Sciatic nerve (tissue), 2 donors: ENCODE data around the gene NFRKB. TPM values are rescaled to one million over a fixed set of nuclear protein-coding genes. Genes with fewer than 3 reads are reported as not detected.
"Not testable (repeated sequence)": the region's sequence is repeated elsewhere in the genome, so short reads cannot be mapped to it uniquely, and the experiment has no call there.

Source experiments
- ATAC-seq: fragments of 200-7000 bp; cut with Tn5 transposase; one replicate; pipeline ENCODE4 v1.9.1; 2020; ENCODE audit warnings: mild to moderate bottlenecking, moderate library complexity
- DNase-seq: peaks from one replicate; pipeline ENCODE4 v3.0.0-alpha.2; 2020; ENCODE audit warnings: low spot score
- intact Hi-C: fragments of 100-400 bp; cut with DNase I; formaldehyde crosslinking; loops from one replicate; pipeline ENCODE4 v1.14.2; 2022
- total RNA-seq: library from RNA; stranded (reverse); fragmentation: NEBNext Ultra II Directional; extraction: Animal tissue kit (Norgen Biotek cat#: 25700); gene quantifications from one replicate; pipeline ENCODE4 v1.2.1, GENCODE V29; 2021
- donor health status: DM: no; HTN: no; CAD: no.
- donor health status: DM: no; HTN: no; CAD: no.

NFRKB gene
- total RNA-seq, 1 donor from 2014 or later, result 27.4 TPM

GRCh38 chr11:129905402-129905801 lies 10.0 kb upstream of the NFRKB start:
- no peak for ATAC-seq
- intact Hi-C loops, result no loop called here
- DNase-seq, result no peak

GRCh38 chr11:129896062-129896461 lies 684 bp upstream of the NFRKB start:
- no peak for DNase-seq
- peak; percentile 44 for ATAC-seq
- intact Hi-C loops, result no loop called here

- intact Hi-C loops, result no loop called here
- ATAC-seq (peak; percentile 25), DNase-seq (no peak)
These were observed 876 bp downstream of the NFRKB start for GRCh38 chr11:129894278-129895125.

- no peak for DNase-seq
- ATAC-seq, result no peak
- intact Hi-C loops, result no loop called here
These were observed 6.9 kb downstream of the NFRKB start for GRCh38 chr11:129888451-129888850.

GRCh38 chr11:129885381-129885780 lies 10.0 kb downstream of the NFRKB start:
- intact Hi-C loops, result no loop called here
- ATAC-seq (no peak), DNase-seq (no peak)

- no peak for DNase-seq
- intact Hi-C loops, result no loop called here
- ATAC-seq, result no peak
These were observed 10.8 kb downstream of the NFRKB start for GRCh38 chr11:129884581-129884980.

GRCh38 chr11:129881570-129882170 lies 13.7 kb downstream of the NFRKB start:
- DNase-seq, result no peak
- ATAC-seq, result no peak
- intact Hi-C loops, result no loop called here

- DNase-seq (no peak), ATAC-seq (no peak)
- intact Hi-C loops, result no loop called here
These were observed 15.1 kb downstream of the NFRKB start for GRCh38 chr11:129880311-129880710.

- DNase-seq, result no peak
- intact Hi-C loops, result no loop called here
- no peak for ATAC-seq
These were observed 23.5 kb downstream of the NFRKB start for GRCh38 chr11:129871914-129872313.

GRCh38 chr11:129868626-129869025 lies 26.8 kb downstream of the NFRKB start:
- intact Hi-C loops, DNase-seq, ATAC-seq: not testable (repeated sequence)

GRCh38 chr11:129866311-129866710 lies 29.1 kb downstream of the NFRKB start:
- ATAC-seq (no peak), DNase-seq (no peak)
- intact Hi-C loops, result no loop called here

GRCh38 chr11:129865701-129866100 lies 29.7 kb downstream of the NFRKB start:
- ATAC-seq (no peak), DNase-seq (no peak)
- intact Hi-C loops, result no loop called here

- DNase-seq, result no peak
- no peak for ATAC-seq
- intact Hi-C loops, result no loop called here
These were observed 30.6 kb downstream of the NFRKB start for GRCh38 chr11:129864811-129865210.

GRCh38 chr11:129861702-129862522 lies 33.5 kb downstream of the NFRKB start:
- DNase-seq (peak; percentile 65), ATAC-seq (peak; percentile 80)
- intact Hi-C loops, result no loop called here

GRCh38 chr11:129856036-129856435 lies 39.3 kb downstream of the NFRKB start:
- intact Hi-C loops, result no loop called here
- ATAC-seq (no peak), DNase-seq (no peak)

- DNase-seq, result no peak
- peak; percentile 26 for ATAC-seq
- intact Hi-C loops, result no loop called here
These were observed 40.3 kb downstream of the NFRKB start for GRCh38 chr11:129855086-129855485.

GRCh38 chr11:129854232-129854805 lies 41.1 kb downstream of the NFRKB start:
- intact Hi-C loops, result no loop called here
- ATAC-seq, result no peak
- no peak for DNase-seq

GRCh38 chr11:129853518-129854231 lies 41.7 kb downstream of the NFRKB start:
- intact Hi-C loops, result no loop called here
- no peak for ATAC-seq
- no peak for DNase-seq
